RWPE2 (cell line): ENCODE measurements around the gene NKX1-2.

ENCODE experiments used
- ATAC-seq: fragments of 200-7000 bp; cut with Tn5 transposase; 3 replicates; pipeline ENCODE4 v1.9.1; 2021; ENCODE audit warnings: low read depth
- DNase-seq: peaks from one replicate; pipeline ENCODE4 v3.0.0-alpha.2; 2020; ENCODE audit warnings: low spot score
- H3K27ac ChIP-seq: fragments of 450-650 bp; 2 replicates; pipeline ENCODE4 v1.5.1; 2017; ENCODE audit warnings: mild to moderate bottlenecking; ENCODE audit not compliant: poor library complexity, severe bottlenecking
- H3K27me3 ChIP-seq: fragments of 250-450 bp; sonication (Bioruptor Pico); 2 replicates; pipeline ENCODE4 v1.5.1; 2021; ENCODE audit warnings: mild to moderate bottlenecking, moderate library complexity; ENCODE audit not compliant: insufficient read depth, poor library complexity, severe bottlenecking
- H3K36me3 ChIP-seq: fragments of 250-450 bp; sonication (Bioruptor Pico); 2 replicates; pipeline ENCODE4 v1.5.1; 2020; ENCODE audit warnings: low read depth, mild to moderate bottlenecking, moderate library complexity
- H3K4me1 ChIP-seq: fragments of 250-450 bp; sonication (Bioruptor Pico); 2 replicates; pipeline ENCODE4 v1.5.1; 2021; ENCODE audit warnings: mild to moderate bottlenecking, moderate library complexity; ENCODE audit not compliant: insufficient read depth, poor library complexity, severe bottlenecking
- H3K4me3 ChIP-seq: fragments of 250-450 bp; sonication (Bioruptor Pico); 2 replicates; pipeline ENCODE4 v1.5.1; 2021; ENCODE audit warnings: mild to moderate bottlenecking, moderate library complexity; ENCODE audit not compliant: severe bottlenecking
- H3K9me3 ChIP-seq: fragments of 250-450 bp; sonication (Bioruptor Pico); 2 replicates; pipeline ENCODE4 v1.5.1; 2021; ENCODE audit warnings: mild to moderate bottlenecking, moderate library complexity; ENCODE audit not compliant: severe bottlenecking
- CTCF ChIP-seq: fragments of 450-650 bp; IDR thresholded peaks from one replicate; pipeline ENCODE4 v1.5.1; 2017; ENCODE audit warnings: mild to moderate bottlenecking, moderate library complexity; ENCODE audit not compliant: poor library complexity, severe bottlenecking

The NKX1-2 gene

GRCh38 chr10:124417895-124418725, 31.7 kb downstream of the NKX1-2 start:
- Histone ChIP-seq H3K36me3 (peaks cover 2% of the 10 kb centered on the region; the same call in 1 of the 2 replicates), H3K27ac (peak overlapping the region; percentile 47), H3K9me3 (no peaks in the 10 kb centered on the region), H3K27me3 (no peaks in the 10 kb centered on the region), H3K4me3 (peak overlapping the region; percentile 78), H3K4me1 (peaks cover 6% of the 10 kb centered on the region)
- peak; percentile 63 for ATAC-seq
- DNase-seq: peak; percentile 59
- TF ChIP-seq CTCF: no peak

DNA sequence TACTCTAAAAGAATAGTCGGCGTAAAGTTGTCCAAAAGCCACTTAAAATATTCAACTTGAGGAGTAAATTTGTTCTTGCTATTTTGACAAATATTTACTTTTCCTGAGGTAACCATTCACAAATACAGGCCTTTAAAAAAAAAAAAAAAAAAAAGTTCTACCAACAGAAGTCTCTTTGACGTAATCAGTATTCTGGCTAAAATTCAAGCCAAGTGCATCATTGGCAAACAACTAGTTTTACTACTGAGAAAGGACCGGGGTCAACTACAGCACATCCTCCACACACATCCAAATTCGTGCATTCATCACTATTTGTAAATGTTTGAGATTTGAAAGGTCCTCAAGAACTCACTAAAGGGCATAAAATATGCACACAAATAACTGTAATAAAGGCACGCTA, 33.1 kb downstream of the NKX1-2 start:
- no peak for ATAC-seq
- no peaks in the 10 kb centered on the region for H3K9me3 ChIP-seq
- peaks cover 6% of the 10 kb centered on the region for H3K4me1 ChIP-seq
- peaks cover 6% of the 10 kb centered on the region; the same call in 1 of the 2 replicates for H3K36me3 ChIP-seq
- no peak overlapping the region for H3K4me3 ChIP-seq
- H3K27me3 ChIP-seq: no peaks in the 10 kb centered on the region
- DNase-seq: no peak
- TF ChIP-seq CTCF: no peak
- H3K27ac ChIP-seq: no peak overlapping the region

GRCh38 chr10:124415210-124415609, 34.6 kb downstream of the NKX1-2 start:
- no peak for ATAC-seq
- H3K27ac ChIP-seq: no peak overlapping the region
- H3K36me3 ChIP-seq: peaks cover 12% of the 10 kb centered on the region; the same call in 1 of the 2 replicates
- no peaks in the 10 kb centered on the region for H3K9me3 ChIP-seq
- no peak for DNase-seq
- TF ChIP-seq CTCF: no peak
- no peaks in the 10 kb centered on the region for H3K27me3 ChIP-seq
- H3K4me3 ChIP-seq: no peak overlapping the region
- peaks cover 6% of the 10 kb centered on the region for H3K4me1 ChIP-seq

GRCh38 chr10:124414076-124414475, 35.8 kb downstream of the NKX1-2 start:
- TF ChIP-seq CTCF: no peak
- Histone ChIP-seq H3K27me3 (no peaks in the 10 kb centered on the region), H3K36me3 (peaks cover 23% of the 10 kb centered on the region), H3K4me3 (no peak overlapping the region), H3K9me3 (no peaks in the 10 kb centered on the region), H3K27ac (no peak overlapping the region), H3K4me1 (peaks cover 6% of the 10 kb centered on the region)
- DNase-seq (no peak), ATAC-seq (no peak)

DNA sequence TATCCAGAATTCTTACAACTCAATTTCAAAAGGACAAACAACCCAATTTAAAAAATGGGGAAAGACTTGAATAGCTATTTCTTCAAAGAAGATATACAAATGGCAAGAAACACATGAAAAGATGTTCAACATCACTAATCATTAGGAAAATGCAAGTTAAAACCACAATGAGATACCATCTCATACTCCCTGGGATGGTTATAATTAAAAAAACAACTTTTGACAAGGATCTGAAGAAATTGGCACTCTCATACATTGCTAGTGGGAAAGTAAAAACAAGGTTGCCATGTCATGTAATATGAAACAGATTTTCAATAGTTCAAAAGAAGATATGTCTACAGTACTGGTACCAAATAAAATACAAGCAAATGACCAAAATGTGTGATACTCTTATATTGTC, 40.1 kb downstream of the NKX1-2 start:
- ATAC-seq (no peak), DNase-seq (no peak)
- H3K27ac ChIP-seq: no peak overlapping the region
- TF ChIP-seq CTCF: no peak
- no peak overlapping the region for H3K4me3 ChIP-seq
- no peaks in the 10 kb centered on the region for H3K27me3 ChIP-seq
- no peaks in the 10 kb centered on the region for H3K9me3 ChIP-seq
- H3K4me1 ChIP-seq: no peaks in the 10 kb centered on the region
- peaks cover 61% of the 10 kb centered on the region for H3K36me3 ChIP-seq
